Peyer's patch (tissue), 4 donors: ENCODE data around the gene PRSS21. TPM values are rescaled to one million over a fixed set of nuclear protein-coding genes. Genes with fewer than 3 reads are reported as not detected.
A peak's percentile ranks its signal among the peaks of the same experiment; 100 is the strongest.

Experiments
- DNase-seq, 3 donors: peaks; one replicate each; pipeline ENCODE4 v3.0.0-alpha.2; 2017 to 2019
- H3K27ac ChIP-seq, 4 donors: fragments of 200-600 bp; sonication (generic); one replicate each; pipeline ENCODE4 v1.5.1; 2016 to 2019
- H3K27me3 ChIP-seq, 2 donors: fragments of 200-600 bp; sonication (generic); one replicate each; pipeline ENCODE4 v1.5.1; 2019
- H3K36me3 ChIP-seq, 3 donors: fragments of 200-600 bp; sonication (generic); one replicate each; pipeline ENCODE4 v1.5.1; 2016 to 2019
- H3K4me1 ChIP-seq, 4 donors: fragments of 200-600 bp; sonication (generic); one replicate each; pipeline ENCODE4 v1.5.1; 2016 to 2019
- H3K4me3 ChIP-seq, 4 donors: fragments of 200-600 bp; sonication (generic); 1 replicate in 3 of 4; 2 replicates in 1 of 4; pipeline ENCODE4 v1.5.1; 2016 to 2019; ENCODE audit warnings: mild to moderate bottlenecking in 1 of 4
- H3K9me3 ChIP-seq, 4 donors: fragments of 200-600 bp; sonication (generic); one replicate each; pipeline ENCODE4 v1.5.1; 2016 to 2019; ENCODE audit warnings: mild to moderate bottlenecking in 1 of 4
- CTCF ChIP-seq, 6 experiments: fragments of 450-650 bp in 4 of 6; fragments of 200-600 bp in 2 of 6; sonication (generic) in 1 of 6; IDR thresholded peaks; one replicate each; pipeline ENCODE4 v1.5.1; 2017 to 2019; ENCODE audit warnings: antibody characterized with exemption in 6 of 6, mild to moderate bottlenecking in 3 of 6, moderate library complexity in 1 of 6
- POLR2A ChIP-seq, 2 donors: fragments of 450-650 bp; IDR thresholded peaks; one replicate each; pipeline ENCODE4 v1.5.1; 2017; ENCODE audit warnings: antibody characterized with exemption in 2 of 2, mild to moderate bottlenecking in 2 of 2, moderate library complexity in 2 of 2
- total RNA-seq, 4 donors: library from RNA; depleted of rRNA; stranded (reverse); fragments of >200 nt; gene quantifications; one replicate each; pipeline ENCODE4 v1.1.0, GENCODE V29; 2016

The PRSS21 gene
- total RNA-seq, 4 donors from 2014 or later: 0.88 TPM; not detected in 3

GRCh38 chr16:2846511-2847310 lies 29.7 kb downstream of the PRSS21 start:
- no peak overlapping the region for H3K27ac ChIP-seq
- DNase-seq: no peak

DNA sequence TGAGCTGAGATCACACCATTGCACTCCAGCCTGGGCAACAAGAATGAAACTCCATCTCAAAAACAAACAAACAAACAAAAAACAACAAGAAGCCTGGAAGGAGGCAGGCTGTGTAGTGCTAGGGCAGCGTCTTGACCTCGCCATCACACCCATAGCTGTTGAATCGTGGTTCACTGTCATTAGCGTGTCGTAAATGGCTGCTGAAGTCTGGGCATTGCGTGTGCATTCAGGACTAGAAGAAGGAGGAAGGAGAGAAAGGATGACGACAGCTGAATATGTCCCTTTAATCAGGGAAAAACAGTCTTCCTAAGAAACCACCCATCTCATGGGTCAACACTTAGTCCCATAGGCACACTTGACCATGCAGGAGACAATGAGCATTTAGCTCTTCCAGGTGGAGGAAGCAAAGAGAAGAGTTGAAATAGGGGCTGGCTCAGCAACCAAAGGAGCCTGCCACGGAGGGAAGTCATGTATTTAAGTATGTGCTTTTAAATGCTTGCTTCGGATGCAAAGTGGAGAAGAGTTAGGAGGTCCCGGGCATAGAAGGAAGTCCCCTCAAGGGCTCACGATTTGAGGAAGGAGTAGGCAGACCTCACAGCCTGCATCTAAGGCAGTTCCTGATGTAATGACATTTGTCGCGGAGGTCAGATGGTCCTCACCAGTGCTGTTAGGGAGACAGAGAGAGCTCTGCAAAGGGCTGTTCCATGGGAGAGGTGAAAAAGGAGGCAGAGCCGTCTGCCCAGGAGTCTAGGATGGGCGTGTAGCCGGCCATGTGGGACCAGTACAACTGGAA lies 32.1 kb downstream of the PRSS21 start:
- Histone ChIP-seq H3K36me3 (no peaks in the 10 kb centered on the region), H3K4me1 (no peaks in the 10 kb centered on the region), H3K27ac (no peak overlapping the region), H3K9me3 (no peaks in the 10 kb centered on the region), H3K27me3 (no peaks in the 10 kb centered on the region), H3K4me3 (no peak overlapping the region)
- TF ChIP-seq CTCF (IDR thresholded peaks at IDR 0.05): no peak
- TF ChIP-seq POLR2A (IDR thresholded peaks at IDR 0.05): no peak
- no peak for DNase-seq

More at GRCh38 chr16:2846511-2847310, 29.7 kb downstream of the PRSS21 start:
- H3K9me3 ChIP-seq: no peaks in the 10 kb centered on the region
- TF ChIP-seq CTCF (IDR thresholded peaks at IDR 0.05) (no peak), POLR2A (IDR thresholded peaks at IDR 0.05) (no peak)
- H3K4me3 ChIP-seq: no peak overlapping the region
- no peaks in the 10 kb centered on the region for H3K27me3 ChIP-seq
- H3K36me3 ChIP-seq: no peaks in the 10 kb centered on the region
- H3K4me1 ChIP-seq: peaks cover 0 to 8% (median 7%) of the 10 kb centered on the region in 4 donors

GRCh38 chr16:2852003-2852730 lies 35.1 kb downstream of the PRSS21 start:
- H3K27me3 ChIP-seq: no peaks in the 10 kb centered on the region
- H3K4me3 ChIP-seq: no peak overlapping the region
- TF ChIP-seq CTCF (IDR thresholded peaks at IDR 0.05) (no peak), POLR2A (IDR thresholded peaks at IDR 0.05) (no peak)
- no peaks in the 10 kb centered on the region for H3K4me1 ChIP-seq
- peak in 2 of 3 donors; percentile 28 to 39 for DNase-seq
- H3K36me3 ChIP-seq: no peaks in the 10 kb centered on the region
- no peak overlapping the region for H3K27ac ChIP-seq
- H3K9me3 ChIP-seq: no peaks in the 10 kb centered on the region

DNA sequence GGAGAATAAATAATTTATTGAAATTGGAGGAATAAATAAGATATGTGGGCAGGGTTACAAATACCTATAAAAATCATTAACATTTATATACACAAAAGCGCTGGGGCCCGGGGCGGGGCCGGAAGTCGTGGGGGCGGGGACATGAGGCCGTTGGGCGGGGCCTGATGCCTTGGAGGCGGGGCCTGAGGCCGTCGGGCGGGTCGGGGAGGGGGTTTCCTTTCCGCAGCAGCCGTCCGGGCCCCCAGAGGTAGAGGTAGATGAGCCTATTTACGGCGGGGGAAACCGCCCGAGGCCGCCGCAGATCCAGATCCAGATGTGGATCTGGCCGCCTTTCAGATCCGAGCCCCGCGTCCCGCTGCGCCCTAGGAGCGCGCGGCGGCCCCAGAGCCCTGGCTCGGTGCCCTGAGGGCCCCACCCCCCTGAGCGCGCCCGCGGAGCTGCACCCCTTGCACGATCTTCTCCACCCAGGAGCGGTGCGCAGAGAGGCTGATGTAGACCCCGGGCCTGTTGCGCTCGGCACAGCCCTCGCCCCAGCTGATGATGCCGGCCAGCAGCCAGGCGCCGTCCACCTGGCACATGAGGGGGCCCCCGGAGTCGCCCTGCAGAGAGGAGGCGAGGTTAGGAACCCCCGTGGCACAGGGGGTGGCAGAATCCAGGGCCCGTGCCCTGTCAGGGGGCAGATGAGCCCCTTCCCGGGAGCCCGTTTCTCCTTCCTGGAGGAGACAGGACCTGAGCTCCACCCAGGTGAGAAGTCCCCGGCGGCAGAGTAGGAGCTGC lies 35.9 kb downstream of the PRSS21 start:
- peak in 2 of 3 donors; percentile 29 to 30 for DNase-seq
- peaks cover 0 to 6% (median 0%) of the 10 kb centered on the region in 4 donors for H3K4me1 ChIP-seq
- TF ChIP-seq CTCF (IDR thresholded peaks at IDR 0.05) (no peak), POLR2A (IDR thresholded peaks at IDR 0.05) (no peak)
- H3K36me3 ChIP-seq: no peaks in the 10 kb centered on the region
- no peak overlapping the region for H3K4me3 ChIP-seq
- no peak overlapping the region for H3K27ac ChIP-seq
- H3K9me3 ChIP-seq: no peaks in the 10 kb centered on the region
- no peaks in the 10 kb centered on the region for H3K27me3 ChIP-seq
